Gastrocnemius medialis (tissue), 4 donors: ENCODE measurements around the gene CTBP1.

Experiments
- POLR2A ChIP-seq, 2 donors: fragments of 450-650 bp; IDR thresholded peaks; one replicate each; pipeline ENCODE4 v1.6.1; 2017; ENCODE audit warnings: antibody characterized with exemption in 2 of 2, mild to moderate bottlenecking in 2 of 2, moderate library complexity in 2 of 2
- TF ChIP-seq, protein P1 (sequence below), 5 experiments: fragments of 450-650 bp in 3 of 5; fragments of 200-600 bp in 2 of 5; sonication (generic) in 2 of 5; IDR thresholded peaks in 4 of 5; conservative IDR thresholded peaks in 1 of 5; 1 replicate in 4 of 5; 2 replicates in 1 of 5; pipeline ENCODE4 v1.5.1; 2016 to 2019; ENCODE audit warnings: antibody characterized with exemption in 5 of 5, mild to moderate bottlenecking in 3 of 5, moderate library complexity in 3 of 5

DNA sequence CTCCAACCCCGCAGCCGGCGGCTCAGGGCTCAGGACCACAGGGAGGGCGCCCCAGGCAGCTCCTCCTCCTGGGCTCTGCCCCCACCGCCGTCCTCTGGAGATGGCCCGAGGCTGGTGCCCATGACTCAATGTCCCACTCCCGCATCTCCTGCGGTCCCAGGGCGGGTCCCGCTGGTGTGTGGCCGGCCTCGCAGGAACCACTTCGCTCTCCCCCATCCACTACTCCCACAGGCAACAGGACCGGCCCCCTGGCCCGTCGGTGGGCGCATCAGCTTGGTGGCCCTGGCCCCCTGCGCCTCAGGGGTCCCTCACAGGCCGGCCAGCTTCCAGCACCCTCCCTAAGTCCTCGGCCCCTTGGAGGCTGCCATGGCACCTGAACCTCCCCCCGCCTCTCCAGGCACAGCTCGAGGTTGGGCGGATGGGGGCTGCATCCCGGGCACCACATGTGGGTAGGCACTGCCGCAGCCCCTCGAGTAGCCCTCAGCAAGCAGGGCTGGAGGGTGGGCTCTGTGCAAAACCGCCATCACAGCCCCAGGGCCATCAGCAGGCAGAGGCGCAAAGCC, 53.7 kb downstream of the CTBP1 start:
- TF ChIP-seq, protein P1, sequence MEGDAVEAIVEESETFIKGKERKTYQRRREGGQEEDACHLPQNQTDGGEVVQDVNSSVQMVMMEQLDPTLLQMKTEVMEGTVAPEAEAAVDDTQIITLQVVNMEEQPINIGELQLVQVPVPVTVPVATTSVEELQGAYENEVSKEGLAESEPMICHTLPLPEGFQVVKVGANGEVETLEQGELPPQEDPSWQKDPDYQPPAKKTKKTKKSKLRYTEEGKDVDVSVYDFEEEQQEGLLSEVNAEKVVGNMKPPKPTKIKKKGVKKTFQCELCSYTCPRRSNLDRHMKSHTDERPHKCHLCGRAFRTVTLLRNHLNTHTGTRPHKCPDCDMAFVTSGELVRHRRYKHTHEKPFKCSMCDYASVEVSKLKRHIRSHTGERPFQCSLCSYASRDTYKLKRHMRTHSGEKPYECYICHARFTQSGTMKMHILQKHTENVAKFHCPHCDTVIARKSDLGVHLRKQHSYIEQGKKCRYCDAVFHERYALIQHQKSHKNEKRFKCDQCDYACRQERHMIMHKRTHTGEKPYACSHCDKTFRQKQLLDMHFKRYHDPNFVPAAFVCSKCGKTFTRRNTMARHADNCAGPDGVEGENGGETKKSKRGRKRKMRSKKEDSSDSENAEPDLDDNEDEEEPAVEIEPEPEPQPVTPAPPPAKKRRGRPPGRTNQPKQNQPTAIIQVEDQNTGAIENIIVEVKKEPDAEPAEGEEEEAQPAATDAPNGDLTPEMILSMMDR (IDR thresholded peaks at IDR 0.05 in 4 of 5, conservative IDR thresholded peaks at IDR 0.05 in 1 of 5) = no peak
- TF ChIP-seq POLR2A (IDR thresholded peaks at IDR 0.05) = no peak
